Stimulated activated CD4-positive, alpha-beta T cell treated with anti-CD3 and anti-CD28 coated beads, Interleukin-1b, Interleukin-23, amount 100 ng/mL, for 4 hours (primary cell): ENCODE measurements around the gene DCAF12.
"Not testable (repeated sequence)": the region's sequence is repeated elsewhere in the genome, so short reads cannot be mapped to it uniquely, and the experiment has no call there.

Experiments used
- DNase-seq, 2 donors: peaks; one replicate each; pipeline ENCODE4 v3.0.0-alpha.2; 2020; ENCODE audit warnings: low read depth in 2 of 2

The DCAF12 gene

DNA sequence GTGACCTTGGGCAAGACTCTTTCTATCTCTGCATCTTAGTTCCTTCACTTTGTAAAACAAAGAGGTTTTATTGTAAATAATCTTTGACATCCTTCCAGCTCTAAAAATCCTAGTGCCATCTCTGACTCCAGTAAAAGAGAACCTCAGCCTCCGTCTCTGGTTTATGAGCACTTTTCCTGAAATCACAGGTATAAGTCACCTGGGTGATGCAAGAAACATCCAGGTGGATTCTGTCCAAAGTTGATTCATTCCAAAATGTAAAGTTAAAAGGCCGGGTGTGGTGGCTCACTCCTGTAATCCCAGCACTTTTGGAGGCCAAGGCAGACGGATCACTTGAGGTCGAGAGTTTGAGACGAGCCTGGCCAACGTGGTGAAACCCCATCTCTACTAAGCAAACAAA is 56.7 kb downstream of the DCAF12 start:
- no peak for DNase-seq

DNA sequence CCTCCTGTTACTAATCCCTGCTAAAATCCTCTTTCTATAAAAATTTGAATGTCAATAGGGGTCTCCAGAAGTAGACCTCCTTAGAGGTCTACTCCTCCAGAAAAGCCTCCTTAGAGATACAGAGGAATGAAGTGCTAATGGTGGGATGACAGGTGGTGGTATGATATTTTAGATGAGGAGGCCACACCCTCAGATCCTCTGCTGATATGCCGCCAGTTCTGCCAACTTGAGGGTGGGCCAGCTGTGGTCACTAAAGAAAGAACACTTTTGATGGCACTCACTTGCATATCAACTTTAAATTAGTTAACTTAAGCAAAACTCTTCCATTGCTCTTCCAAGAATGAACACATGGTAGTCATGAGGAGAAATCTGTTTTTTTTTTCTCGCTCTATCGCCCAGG is 61.0 kb downstream of the DCAF12 start:
- DNase-seq: no peak

DNA sequence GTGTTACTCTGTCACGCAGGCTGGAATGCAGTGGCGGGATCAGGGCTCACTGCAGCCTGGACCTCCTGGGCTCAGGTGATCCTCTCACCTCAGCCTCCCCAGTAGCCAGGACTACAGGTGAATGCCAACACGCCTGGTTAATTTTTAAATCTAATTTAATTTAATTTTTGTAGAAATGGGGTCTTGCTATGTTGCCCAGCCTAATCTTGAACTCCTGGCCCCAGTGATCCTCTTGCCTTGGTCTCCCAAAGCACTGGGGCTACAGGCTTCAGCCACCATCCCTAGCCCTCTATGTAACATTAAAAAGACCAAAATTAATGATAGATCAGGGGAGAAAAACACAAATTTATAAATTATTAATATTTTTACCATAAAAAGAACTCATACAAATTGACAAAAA is 66.5 kb downstream of the DCAF12 start:
- no peak for DNase-seq

DNA sequence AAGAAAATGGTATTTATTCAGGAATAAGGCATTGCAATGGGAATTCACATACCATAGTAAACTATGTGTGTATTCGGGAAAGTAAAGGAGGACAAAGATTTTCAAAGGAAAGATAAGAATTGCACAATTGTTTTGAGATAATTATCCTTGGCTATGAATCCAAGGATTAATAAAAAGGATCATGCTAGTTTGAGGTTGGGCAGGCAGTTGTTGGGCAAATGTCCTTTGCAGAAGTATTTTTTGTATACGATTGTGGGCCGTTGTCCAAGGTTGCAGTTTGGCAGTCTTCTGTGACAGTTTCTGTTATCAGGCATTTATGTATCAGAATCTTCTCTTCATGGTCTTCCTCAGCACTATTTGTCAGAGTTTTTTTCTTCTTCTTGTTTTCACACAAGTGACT is 67.2 kb downstream of the DCAF12 start:
- no peak for DNase-seq

DNA sequence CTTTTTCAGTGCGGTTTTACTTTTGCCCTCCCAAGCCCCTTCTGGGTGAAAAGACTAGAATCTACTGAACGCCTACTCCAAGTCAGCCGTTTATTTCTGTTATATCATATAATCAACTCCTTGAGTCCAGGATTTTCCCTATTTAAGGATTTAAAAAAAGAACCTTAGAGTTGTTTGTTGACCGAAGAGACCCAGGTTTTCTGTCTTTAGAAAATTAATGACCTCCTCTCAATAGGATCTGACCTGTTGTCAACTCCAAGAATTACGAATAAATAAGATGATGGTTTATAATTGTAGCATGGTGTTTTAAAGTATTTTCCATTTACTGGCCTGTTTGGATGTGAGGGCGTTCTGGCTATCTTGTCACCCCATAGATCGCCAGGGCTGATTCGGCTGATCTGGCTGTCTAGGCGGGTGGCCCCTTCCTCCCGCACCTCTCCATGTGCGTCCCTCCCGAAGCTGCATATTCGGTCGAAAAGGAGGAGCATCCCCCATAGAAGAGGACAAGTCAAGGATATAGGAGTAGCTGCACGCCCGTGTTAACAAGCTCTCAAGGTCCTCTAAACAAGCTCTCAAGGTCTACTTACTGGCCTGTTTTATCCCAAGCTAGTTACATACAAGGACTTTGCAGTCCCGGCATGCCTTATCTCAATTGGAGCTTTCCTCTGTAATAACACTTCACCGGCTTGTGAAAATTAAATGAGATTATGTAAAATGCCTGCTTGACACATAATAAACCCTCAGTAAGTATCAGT is 76.7 kb downstream of the DCAF12 start:
- no peak for DNase-seq

DNA sequence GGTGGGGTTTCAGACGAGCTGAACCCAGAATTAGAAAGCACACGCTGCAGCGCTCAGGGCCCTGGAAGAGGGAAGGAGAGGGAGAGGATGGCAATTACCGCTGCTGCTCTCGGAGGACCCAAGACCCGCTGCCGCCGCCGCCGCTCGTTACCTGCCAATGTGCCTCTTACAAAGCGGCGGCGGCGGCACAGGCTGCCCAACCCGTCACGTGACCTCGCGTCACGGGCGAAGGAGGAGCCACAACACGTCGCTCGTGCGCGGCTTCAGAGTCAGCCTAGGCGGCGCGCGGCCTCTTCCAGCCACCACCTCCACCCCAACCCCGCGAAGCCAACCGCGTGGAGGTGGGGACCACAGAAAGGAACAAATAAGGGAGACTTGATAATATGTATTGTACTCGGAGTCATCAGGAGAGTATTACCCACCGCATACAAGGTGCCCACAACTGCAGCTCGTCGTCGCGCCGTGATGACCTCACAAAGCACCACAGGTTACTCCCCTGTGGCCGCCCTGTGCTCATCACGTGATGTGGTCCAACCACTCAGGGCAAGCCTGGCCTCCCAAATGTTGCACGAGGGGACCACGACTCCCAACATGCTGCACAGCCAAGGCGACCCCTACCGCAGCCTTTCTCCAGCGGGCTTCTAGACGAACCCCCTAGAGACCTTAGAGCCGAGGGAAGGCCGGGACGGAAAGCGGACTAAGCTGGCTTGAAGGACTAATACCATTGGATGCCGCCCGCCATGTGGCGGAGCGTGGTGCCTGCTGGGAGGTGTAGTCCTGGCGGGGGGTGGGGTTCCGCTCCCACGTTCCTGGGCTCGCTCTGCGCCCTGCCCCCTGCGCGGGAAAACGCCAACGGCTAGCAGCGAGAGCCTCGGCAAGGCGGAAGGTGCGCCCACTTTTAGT is 77.5 kb downstream of the DCAF12 start, which contains the start of gene UBAP2:
TSS of gene UBAP2 (minus strand) at position 161 of the 903 bp plus-strand sequence. CDS start 31,739 bp downstream, outside the sequence.
- DNase-seq: peak; percentile 93 to 94

DNA sequence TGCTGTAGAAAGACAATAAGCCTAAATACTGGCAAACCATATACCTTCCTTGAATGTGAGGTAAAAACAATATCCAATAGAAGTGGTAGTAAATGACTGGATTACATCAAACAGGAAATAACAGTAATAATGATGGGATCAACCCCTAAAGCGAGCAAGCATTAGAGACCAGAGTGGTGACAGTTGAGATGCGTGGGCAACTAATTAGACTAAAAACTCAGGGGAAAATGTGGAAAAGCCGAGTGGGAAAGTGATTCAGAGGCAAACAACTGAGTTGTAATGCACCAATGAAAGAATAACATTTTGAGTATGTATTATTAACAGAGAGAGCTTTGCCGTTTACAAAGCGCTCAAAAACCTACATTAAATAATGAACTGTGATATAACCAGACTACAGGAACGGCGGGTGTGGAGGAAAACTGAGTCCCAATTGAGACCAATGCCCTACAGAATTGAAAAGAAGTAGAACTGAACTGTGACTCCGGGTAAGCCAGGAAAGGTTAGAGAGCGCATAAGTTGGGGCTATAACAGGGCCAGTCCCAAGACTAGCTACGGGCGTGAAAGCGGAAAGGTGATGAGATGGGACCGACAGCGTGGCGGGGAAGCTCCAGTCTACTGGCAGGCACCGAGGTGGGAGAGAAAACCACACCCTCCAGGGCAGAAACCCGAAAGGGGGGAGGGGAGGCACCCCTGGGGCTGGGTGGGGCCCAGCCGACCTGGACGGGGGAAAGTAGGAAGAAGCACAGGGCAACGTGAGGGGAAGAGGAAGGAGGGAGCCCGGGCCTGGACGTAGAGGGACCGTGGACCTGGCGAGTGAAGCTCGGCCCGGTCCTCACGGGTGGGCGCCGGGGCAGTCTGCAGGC is 78.4 kb downstream of the DCAF12 start:
- peak; percentile 28 to 53 for DNase-seq

DNA sequence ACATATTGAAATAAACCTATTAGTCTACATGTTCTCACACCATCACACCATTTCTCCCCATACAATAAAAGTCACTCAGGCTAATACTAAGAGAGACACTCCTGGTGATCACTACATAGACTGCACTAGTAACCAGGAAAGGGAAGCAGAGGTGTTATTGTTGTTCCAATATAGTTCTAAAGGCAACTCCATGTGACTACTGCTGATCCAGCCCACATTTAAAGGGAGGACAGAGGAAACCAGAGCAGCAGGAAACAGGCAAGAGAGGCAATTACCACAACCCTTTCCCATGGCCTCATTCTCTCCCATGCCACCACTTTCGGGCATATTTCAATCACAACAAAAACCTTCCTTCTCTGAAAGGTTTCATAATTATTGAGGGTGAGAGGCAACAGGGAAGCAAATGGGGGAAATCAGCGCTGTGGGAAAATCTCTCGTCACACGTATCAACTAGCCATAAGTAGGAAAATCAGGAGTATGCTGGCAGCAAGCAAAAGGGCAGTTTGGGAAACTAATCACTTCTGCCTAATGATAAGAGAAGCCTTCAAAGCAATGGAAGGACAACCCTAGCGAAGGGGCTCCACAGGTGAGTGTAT is 79.6 kb downstream of the DCAF12 start:
- no peak for DNase-seq

DNA sequence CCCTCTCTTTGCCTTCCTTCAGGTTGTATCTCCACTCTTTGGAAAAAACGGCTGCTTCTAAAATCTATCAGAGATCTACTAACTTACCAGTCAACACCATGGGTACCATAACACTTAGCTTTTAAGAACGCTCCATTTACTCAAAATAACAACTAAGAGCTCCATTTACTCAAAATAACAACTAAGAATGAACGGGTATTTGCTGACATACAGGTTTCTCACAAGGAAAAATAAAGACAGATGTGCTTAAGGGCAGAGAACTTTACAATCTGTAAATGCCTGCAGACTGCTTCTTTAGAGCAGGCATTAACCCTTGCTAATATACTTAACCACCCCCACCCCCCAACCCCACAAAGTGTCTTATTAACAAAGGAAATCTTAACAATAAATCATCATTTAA is 80.6 kb downstream of the DCAF12 start:
- no peak for DNase-seq

DNA sequence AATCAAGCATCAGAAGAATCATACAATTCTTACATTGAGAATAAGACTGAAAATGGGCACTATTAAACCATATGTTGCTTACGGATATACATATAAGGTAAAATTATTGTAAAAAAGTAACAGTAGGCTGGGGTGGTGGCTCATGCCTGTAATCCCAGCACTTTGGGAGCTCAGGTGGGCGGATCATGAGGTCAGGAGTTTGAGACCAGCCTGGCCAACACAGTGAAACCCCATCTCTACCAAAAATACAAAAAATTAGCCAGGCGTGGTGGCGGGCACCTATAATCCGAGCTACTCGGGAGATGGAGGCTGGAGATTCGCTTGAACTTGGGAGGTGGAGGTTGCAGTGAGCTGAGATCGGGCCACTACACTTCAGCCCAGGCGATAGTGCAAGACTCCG is 84.4 kb downstream of the DCAF12 start:
- not testable (repeated sequence) for DNase-seq

DNA sequence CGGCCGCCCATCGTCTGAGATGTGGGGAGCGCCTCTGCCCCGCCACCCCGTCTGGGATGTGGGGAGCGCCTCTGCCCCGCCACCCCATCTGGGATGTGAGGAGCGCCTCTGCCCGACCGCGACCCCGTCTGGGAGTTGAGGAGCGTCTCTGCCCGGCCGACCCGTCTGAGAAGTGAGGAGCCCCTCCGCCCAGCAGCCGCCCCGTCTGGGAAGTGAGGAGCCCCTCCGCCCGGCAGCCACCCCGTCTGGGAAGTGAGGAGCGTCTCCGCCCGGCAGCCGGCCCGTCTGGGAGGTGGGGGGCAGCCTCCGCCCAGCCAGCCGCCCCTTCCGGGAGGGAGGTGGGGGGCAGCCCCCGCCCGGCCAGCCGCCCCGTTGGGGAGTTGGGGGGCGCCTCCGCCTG is 87.6 kb downstream of the DCAF12 start:
- not testable (repeated sequence) for DNase-seq

DNA sequence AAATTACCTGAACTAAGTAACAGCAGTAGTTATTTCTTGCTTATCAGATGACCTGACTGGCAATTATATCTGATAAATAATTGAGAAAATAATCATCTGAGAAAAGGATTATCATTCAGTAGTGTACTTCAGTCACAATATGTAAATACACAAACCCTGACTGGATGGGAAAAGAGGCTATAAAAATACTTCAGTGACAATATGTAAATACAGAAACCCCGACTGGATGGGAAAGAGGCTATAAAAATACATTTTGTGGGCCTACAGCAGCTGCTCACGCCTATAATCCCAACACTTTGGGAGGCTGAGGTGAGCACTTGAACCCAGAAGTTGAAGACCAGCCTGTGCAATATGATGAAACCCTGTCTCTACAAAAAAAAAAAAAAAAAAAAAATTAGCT is 88.9 kb downstream of the DCAF12 start:
- DNase-seq: no peak

DNA sequence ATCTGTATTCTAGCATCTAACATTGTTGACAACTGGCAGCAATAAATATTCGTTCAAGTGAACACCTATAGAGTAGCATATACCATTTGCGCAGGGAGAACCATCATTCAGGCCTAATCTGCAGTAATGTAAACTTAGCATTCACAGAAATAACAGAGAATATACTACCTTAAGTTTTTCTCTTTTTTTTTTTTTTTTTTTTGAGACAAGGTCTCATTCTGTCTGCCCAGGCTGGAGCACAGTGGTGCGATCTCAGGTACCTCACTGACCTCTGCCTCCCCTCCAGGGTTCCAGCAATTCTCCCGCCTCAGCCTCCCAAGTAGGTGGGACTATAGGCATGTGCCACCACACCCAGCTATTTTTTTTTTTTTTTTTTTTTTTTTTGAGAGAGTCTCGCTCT is 89.9 kb downstream of the DCAF12 start:
- DNase-seq: no peak
